ENCODE data around the gene BLTP3B.
"Not testable (repeated sequence)": the region's sequence is repeated elsewhere in the genome, so short reads cannot be mapped to it uniquely, and the experiment has no call there.

BLTP3B gene

GRCh38 chr12:100142851-100143559 is at the start of gene BLTP3B:
Gene BLTP3B (minus strand): TSS chr12:100142874. CDS start chr12:100142635, 239 bp downstream.
- DNase-seq (ENCODE audit: low read depth), result peak; percentile 82

GRCh38 chr12:100189636-100190394 is 47.1 kb upstream of the BLTP3B start:
- no peak for DNase-seq (ENCODE audit: low read depth)

GRCh38 chr12:100188888-100189635 is 46.4 kb upstream of the BLTP3B start:
- not testable (repeated sequence) for DNase-seq (ENCODE audit: low read depth)

- no peak for DNase-seq (ENCODE audit: low read depth)
These were observed 45.3 kb upstream of the BLTP3B start for GRCh38 chr12:100187857-100188519.

- DNase-seq (ENCODE audit: low read depth), result no peak
These were observed 44.4 kb upstream of the BLTP3B start for GRCh38 chr12:100187068-100187467.

GRCh38 chr12:100186071-100186470 is 43.4 kb upstream of the BLTP3B start:
- DNase-seq (ENCODE audit: low read depth), result no peak

- no peak for DNase-seq (ENCODE audit: low read depth)
These were observed 42.8 kb upstream of the BLTP3B start for GRCh38 chr12:100185361-100185894.

GRCh38 chr12:100184549-100185145 is 42.0 kb upstream of the BLTP3B start:
- no peak for DNase-seq (ENCODE audit: low read depth)

GRCh38 chr12:100179252-100179651 is 36.6 kb upstream of the BLTP3B start:
- no peak for DNase-seq (ENCODE audit: low read depth)

GRCh38 chr12:100176493-100176892 is 33.8 kb upstream of the BLTP3B start:
- DNase-seq (ENCODE audit: low read depth), result not testable (repeated sequence)

- no peak for DNase-seq (ENCODE audit: low read depth)
These were observed 31.8 kb upstream of the BLTP3B start for GRCh38 chr12:100174495-100174894.

GRCh38 chr12:100173111-100173510 is 30.4 kb upstream of the BLTP3B start:
- no peak for DNase-seq (ENCODE audit: low read depth)

- DNase-seq (ENCODE audit: low read depth), result no peak
These were observed 28.6 kb upstream of the BLTP3B start for GRCh38 chr12:100171248-100171647.

GRCh38 chr12:100170313-100170858 is 27.7 kb upstream of the BLTP3B start:
- DNase-seq (ENCODE audit: low read depth), result no peak

- no peak for DNase-seq (ENCODE audit: low read depth)
These were observed 26.7 kb upstream of the BLTP3B start for GRCh38 chr12:100169345-100169744.

- no peak for DNase-seq (ENCODE audit: low read depth)
These were observed 25.9 kb upstream of the BLTP3B start for GRCh38 chr12:100168562-100168961.

GRCh38 chr12:100166232-100166631 is 23.6 kb upstream of the BLTP3B start:
- no peak for DNase-seq (ENCODE audit: low read depth)

- DNase-seq (ENCODE audit: low read depth), result no peak
These were observed 22.7 kb upstream of the BLTP3B start for GRCh38 chr12:100165356-100165755.

GRCh38 chr12:100164153-100164704 is 21.6 kb upstream of the BLTP3B start:
- no peak for DNase-seq (ENCODE audit: low read depth)

GRCh38 chr12:100163416-100164152 is 20.9 kb upstream of the BLTP3B start:
- peak; percentile 45 for DNase-seq (ENCODE audit: low read depth)
